ACC112 (cell line): ENCODE measurements around the gene PDE4A.

Experiments
- H2AFZ ChIP-seq: fragments of 200-600 bp; sonication (generic); one replicate; pipeline ENCODE4 v1.6.0; 2017; ENCODE audit warnings: antibody characterized with exemption, low read length; ENCODE audit not compliant: unreplicated experiment
- H3K27ac ChIP-seq: fragments of 200-600 bp; sonication (generic); 2 replicates; pipeline ENCODE4 v1.5.1; 2014; ENCODE audit warnings: low read depth, mild to moderate bottlenecking, antibody characterized with exemption, low read length, moderate library complexity
- H3K27me3 ChIP-seq: fragments of 200-600 bp; sonication (generic); 2 replicates; pipeline ENCODE4 v1.6.1; 2014; ENCODE audit warnings: mild to moderate bottlenecking, antibody characterized with exemption, low read length, moderate library complexity, mixed read lengths; ENCODE audit not compliant: insufficient read depth
- H3K36me3 ChIP-seq: fragments of 200-600 bp; sonication (generic); 2 replicates; pipeline ENCODE4 v1.6.1; 2016; ENCODE audit warnings: mild to moderate bottlenecking, antibody characterized with exemption, low read length, moderate library complexity, mixed read lengths; ENCODE audit not compliant: insufficient read depth
- H3K4me1 ChIP-seq: fragments of 200-600 bp; sonication (generic); one replicate; pipeline ENCODE4 v1.6.1; 2016; ENCODE audit warnings: low read length, mixed read lengths; ENCODE audit not compliant: insufficient read depth, unreplicated experiment, control insufficient read depth
- H3K4me3 ChIP-seq: fragments of 200-600 bp; sonication (generic); 2 replicates; pipeline ENCODE4 v1.5.1; 2014; ENCODE audit warnings: mild to moderate bottlenecking, low read depth, low read length
- H3K79me2 ChIP-seq: fragments of 200-600 bp; sonication (generic); one replicate; pipeline ENCODE4 v1.6.0; 2016; ENCODE audit warnings: low read length; ENCODE audit not compliant: control insufficient read depth, unreplicated experiment, insufficient read depth

Gene PDE4A

DNA sequence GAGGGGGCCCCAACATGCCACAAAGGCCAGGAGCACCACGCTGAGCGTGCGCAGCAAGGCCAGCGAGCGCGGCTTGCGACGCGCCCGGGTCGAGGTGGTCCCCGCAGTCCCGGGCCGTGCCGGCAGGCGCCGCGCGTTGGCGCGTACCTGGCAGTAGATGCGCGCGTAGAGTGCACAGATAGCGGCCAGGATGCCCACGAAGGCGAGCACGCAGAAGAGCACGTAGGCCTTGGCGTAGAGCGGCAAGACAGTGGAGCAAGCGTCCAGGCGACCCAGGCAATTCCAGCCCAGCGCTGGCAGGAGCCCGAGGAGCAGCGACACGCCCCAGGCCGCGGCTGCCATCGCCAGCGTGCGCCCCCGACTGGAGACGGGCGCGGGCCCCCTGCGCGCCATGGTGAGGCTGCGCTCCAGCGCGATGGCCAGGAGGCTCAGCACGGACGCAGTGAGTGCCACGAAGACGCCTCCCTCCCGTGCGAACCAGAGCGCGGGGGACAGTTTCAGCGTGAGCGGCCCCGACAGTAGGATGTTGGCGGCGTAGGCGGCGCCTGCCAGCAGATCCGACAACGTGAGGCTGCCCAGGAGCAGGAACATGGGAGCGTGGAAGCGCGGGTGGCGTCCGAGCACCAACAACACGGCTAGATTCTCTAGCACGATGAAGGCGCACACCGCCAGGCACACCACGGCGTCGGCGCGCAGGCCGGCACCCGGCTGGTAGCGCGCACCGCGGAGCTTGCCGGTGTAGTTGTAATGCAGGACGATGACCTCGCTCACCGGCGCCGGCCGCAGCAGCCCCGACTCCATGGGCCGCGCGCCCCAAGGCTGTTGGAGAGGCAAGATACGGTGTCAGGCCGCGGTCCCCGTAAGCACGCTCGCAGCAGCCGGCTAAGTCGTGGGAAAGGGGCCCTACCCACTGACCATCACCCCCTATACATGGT is 94.1 kb downstream of the PDE4A start:
- peaks cover 11% of the 10 kb centered on the region for H3K4me1 ChIP-seq
- H2AFZ ChIP-seq = no peak overlapping the region
- H3K4me3 ChIP-seq = no peak overlapping the region
- no peaks in the 10 kb centered on the region for H3K79me2 ChIP-seq
- no peaks in the 10 kb centered on the region for H3K36me3 ChIP-seq
- H3K27ac ChIP-seq = no peak overlapping the region
- H3K27me3 ChIP-seq = no peaks in the 10 kb centered on the region

DNA sequence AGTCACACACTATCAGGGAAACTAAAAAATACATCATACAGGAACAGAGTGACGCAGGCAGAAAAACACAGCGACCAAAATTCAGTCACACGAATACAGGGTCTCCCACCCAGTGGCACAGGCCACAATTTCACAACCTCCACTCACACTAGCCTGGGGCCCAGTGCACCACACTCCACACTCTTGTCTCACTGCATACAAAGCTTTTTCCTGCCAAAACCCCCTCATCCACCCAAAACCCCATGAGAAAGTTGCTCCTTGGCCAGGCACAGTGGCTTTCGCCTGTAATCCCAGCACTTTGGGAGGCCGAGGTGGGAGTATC is 95.7 kb downstream of the PDE4A start:
- Histone ChIP-seq H3K4me1 (peaks cover 11% of the 10 kb centered on the region), H3K4me3 (no peak overlapping the region), H3K27me3 (no peaks in the 10 kb centered on the region), H3K79me2 (no peaks in the 10 kb centered on the region), H3K36me3 (no peaks in the 10 kb centered on the region), H2AFZ (no peak overlapping the region), H3K27ac (no peak overlapping the region)

DNA sequence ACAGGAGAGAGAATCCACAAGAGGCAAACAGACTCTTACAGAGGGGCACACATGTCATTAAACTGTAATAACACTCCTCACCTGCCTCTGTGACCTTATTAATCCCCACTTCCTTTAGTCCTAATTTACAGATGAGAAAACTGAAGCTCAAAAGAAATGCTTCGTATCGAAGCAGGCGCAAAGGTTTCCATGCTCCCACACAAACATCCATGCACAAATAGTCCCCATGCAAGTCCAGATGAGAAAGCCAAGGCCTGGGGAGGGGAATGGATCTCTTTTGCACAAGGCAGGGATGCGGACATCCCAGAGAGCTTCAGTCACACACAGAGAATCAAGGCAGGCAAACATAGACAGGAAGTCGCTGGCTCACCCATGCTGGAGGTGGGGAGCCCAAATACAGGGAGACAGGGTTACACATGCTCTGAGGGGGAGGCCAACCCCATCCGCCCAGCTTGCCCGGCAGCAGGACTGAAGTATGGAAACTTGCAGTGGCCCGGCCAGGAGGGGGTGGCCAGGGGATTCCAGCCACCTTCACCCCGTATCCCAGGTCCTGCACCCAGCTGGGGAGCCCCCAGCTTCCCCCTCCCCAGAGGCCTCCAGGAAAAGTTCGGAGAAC is 96.4 kb downstream of the PDE4A start:
- Histone ChIP-seq H2AFZ (no peak overlapping the region), H3K79me2 (no peaks in the 10 kb centered on the region), H3K4me3 (peak overlapping the region; percentile 78), H3K27ac (no peak overlapping the region), H3K36me3 (no peaks in the 10 kb centered on the region), H3K4me1 (peaks cover 11% of the 10 kb centered on the region), H3K27me3 (no peaks in the 10 kb centered on the region)

DNA sequence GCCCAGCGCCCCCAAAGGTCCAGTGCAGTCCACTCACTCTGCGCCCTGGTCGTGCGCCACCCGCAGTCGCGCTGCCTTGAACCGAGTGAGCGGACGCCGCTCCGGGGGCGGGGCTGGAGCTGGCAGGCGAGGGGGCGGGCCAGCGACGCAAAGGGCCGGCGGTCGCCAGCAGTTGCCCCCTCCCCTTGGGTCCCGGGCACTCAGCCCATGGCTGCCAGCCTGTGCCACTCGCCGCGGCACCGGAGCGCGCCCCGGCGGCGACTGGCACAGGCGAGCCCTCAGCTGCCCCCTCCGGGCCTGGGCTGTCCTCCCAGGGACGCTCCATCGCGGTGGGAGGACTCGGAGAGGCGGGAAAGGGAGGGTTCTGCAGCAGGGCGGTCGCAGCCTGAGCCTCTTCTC is 97.0 kb downstream of the PDE4A start, which contains the start of gene S1PR5:
Gene S1PR5, minus strand, starts transcription at position 87 of the 399 bp plus-strand sequence. CDS start 2,436 bp downstream, outside the sequence.
- Histone ChIP-seq H3K36me3 (no peaks in the 10 kb centered on the region), H3K4me3 (peak within 1 kb of the TSS; percentile 78), H2AFZ (peak within 1 kb of the TSS; percentile 69), H3K79me2 (no peaks in the 10 kb centered on the region), H3K4me1 (peaks cover 11% of the 10 kb centered on the region), H3K27me3 (no peaks in the 10 kb centered on the region), H3K27ac (no peak within 1 kb of the TSS)

DNA sequence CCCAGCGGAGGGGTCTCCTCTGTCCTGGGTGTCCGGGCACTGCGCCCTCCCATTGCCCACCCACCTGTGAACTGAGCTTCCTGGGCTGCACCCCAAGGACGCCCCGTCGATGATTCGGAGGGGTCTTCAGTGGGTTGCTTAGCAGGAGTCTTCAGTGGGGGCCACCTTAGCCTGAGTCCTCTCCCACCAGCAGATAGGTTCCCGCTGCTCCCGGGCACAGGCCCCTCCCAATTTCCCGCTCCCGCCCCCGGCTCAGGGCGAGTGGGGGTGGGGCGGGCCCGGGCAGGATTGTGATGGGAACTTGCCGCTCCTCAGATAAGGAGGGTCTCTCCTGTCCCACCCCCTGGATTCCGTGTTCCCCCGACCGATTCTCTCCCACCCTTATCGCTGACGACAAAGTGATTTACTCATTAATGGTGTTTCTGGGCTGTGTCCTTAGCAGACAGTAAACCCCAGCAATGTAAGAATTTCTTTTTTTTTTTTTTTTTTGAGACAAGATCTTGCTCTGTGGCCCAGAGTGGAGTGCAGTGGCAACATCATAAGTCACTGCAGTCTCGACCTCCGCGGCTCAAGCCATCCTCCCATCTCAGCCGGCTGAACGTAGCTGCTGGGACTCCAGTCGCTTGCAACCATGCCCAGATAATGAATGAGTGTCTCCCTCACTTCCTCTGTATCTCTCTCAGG is 97.6 kb downstream of the PDE4A start:
- H3K79me2 ChIP-seq = no peaks in the 10 kb centered on the region
- H2AFZ ChIP-seq = peak overlapping the region; percentile 69
- peaks cover 11% of the 10 kb centered on the region for H3K4me1 ChIP-seq
- H3K27me3 ChIP-seq = no peaks in the 10 kb centered on the region
- no peaks in the 10 kb centered on the region for H3K36me3 ChIP-seq
- peak overlapping the region; percentile 78 for H3K4me3 ChIP-seq
- H3K27ac ChIP-seq = no peak overlapping the region

DNA sequence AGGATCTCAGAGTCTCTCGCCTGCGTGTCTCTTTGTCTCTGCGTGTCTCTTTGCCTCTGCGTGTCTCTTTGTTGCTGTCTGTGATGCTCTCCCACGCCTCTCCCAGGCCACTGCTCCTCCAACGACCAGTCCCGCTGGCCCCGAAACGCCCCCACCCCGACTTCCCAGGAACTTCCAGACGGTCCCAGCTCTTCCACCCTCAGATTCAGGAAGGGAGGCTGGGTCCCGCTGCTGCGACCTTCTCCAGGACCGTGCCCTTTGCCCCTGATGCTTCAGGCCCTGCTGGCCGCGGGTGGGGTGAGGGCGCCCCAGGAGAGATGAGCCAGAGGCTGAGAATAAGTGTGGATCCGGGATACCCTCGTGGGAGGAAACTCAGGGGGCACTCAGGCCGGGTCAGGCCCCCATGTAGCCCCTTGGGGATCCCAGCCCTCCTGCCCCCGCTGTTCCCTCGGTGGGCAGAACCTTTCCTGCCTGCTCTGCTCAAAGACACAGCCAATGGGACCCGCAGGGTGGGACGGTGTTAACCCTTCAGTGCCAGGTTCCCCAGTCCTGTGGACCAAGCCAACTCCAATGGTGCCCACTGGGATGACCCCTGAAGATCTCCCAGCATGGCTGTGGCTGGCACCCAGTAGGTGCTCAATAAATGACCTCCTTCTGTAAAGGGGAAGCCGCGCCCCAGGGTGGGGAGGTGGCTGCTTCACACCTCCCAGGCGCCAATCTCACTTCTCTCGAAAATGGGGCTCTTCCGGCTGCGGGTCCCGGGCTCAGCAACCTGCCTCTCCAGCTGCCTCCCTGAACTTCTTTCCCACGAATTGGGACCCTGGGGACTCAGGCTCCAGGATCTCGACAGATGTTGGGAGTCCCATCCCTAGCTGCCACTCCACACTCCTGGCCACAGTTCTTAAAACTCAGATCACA is 98.4 kb downstream of the PDE4A start:
- H3K27me3 ChIP-seq = no peaks in the 10 kb centered on the region

More for the DNA sequence above, 98.4 kb downstream of the PDE4A start:
- Histone ChIP-seq H3K79me2 (no peaks in the 10 kb centered on the region), H3K4me3 (peak overlapping the region; percentile 78), H3K36me3 (no peaks in the 10 kb centered on the region), H3K27ac (no peak overlapping the region), H3K4me1 (peaks cover 11% of the 10 kb centered on the region), H2AFZ (peak overlapping the region; percentile 6)
